Measurements from ENCODE around the gene DBF4.
"Not testable (repeated sequence)": the region's sequence is repeated elsewhere in the genome, so short reads cannot be mapped to it uniquely, and the experiment has no call there.

Gene DBF4

GRCh38 chr7:87934699-87935383 is 58.5 kb downstream of the DBF4 start:
- H3K36me3 ChIP-seq (replicated peaks; ENCODE audit: low read depth, low read length), result peaks cover 3% of the 10 kb centered on the region
- peaks cover 6% of the 10 kb centered on the region; the same call in 1 of the 2 replicates for H3K79me2 ChIP-seq (ENCODE audit: low read length)
- peak overlapping the region; percentile 99 for H2AFZ ChIP-seq (ENCODE audit: low read depth, low read length)
- H3K4me2 ChIP-seq (ENCODE audit: low read length), result peak overlapping the region; percentile 88
- H3K9ac ChIP-seq (ENCODE audit: low read length), result peak overlapping the region; percentile 86
- no peaks in the 10 kb centered on the region for H4K20me1 ChIP-seq (ENCODE audit: insufficient read depth, low read length)
- TF ChIP-seq CTCF (IDR thresholded peaks at IDR 0.05; ENCODE audit: low read depth, low read length) (no peak), EZH2phosphoT487 (IDR thresholded peaks at IDR 0.05; ENCODE audit: low read depth) (no peak)
- no peaks in the 10 kb centered on the region for H3K27me3 ChIP-seq (ENCODE audit: low read depth, low read length)
- peak overlapping the region; percentile 82 for H3K4me3 ChIP-seq (ENCODE audit: low read length)
- peaks cover 5% of the 10 kb centered on the region; the same call in 1 of the 2 replicates for H3K4me1 ChIP-seq (ENCODE audit: low read length)
- H3K27ac ChIP-seq (ENCODE audit: low read length), result peak overlapping the region; percentile 36; the same call in 1 of the 2 replicates
- no peaks in the 10 kb centered on the region for H3K9me3 ChIP-seq (ENCODE audit: insufficient read depth, low read length)

- TF ChIP-seq EZH2phosphoT487 (IDR thresholded peaks at IDR 0.05; ENCODE audit: low read depth), result no peak
- TF ChIP-seq CTCF (IDR thresholded peaks at IDR 0.05; ENCODE audit: low read depth, low read length), result no peak
- H3K4me1 ChIP-seq (ENCODE audit: low read length), result peaks cover 5% of the 10 kb centered on the region; the same call in 1 of the 2 replicates
- H4K20me1 ChIP-seq (ENCODE audit: insufficient read depth, low read length), result no peaks in the 10 kb centered on the region
- no peaks in the 10 kb centered on the region for H3K9me3 ChIP-seq (ENCODE audit: insufficient read depth, low read length)
- no peak overlapping the region for H3K9ac ChIP-seq (ENCODE audit: low read length)
- no peaks in the 10 kb centered on the region for H3K27me3 ChIP-seq (ENCODE audit: low read depth, low read length)
- no peak overlapping the region for H3K27ac ChIP-seq (ENCODE audit: low read length)
- H2AFZ ChIP-seq (ENCODE audit: low read depth, low read length), result no peak overlapping the region
- H3K36me3 ChIP-seq (replicated peaks; ENCODE audit: low read depth, low read length), result peaks cover 3% of the 10 kb centered on the region
- peaks cover 6% of the 10 kb centered on the region; the same call in 1 of the 2 replicates for H3K79me2 ChIP-seq (ENCODE audit: low read length)
- H3K4me2 ChIP-seq (ENCODE audit: low read length), result peak overlapping the region; percentile 88; the same call in 1 of the 2 replicates
- no peak overlapping the region for H3K4me3 ChIP-seq (ENCODE audit: low read length)
These were observed 59.1 kb downstream of the DBF4 start for GRCh38 chr7:87935384-87935706.

- H3K36me3 ChIP-seq (replicated peaks; ENCODE audit: low read depth, low read length), result peaks cover 3% of the 10 kb centered on the region
- H3K27ac ChIP-seq (ENCODE audit: low read length), result no peak overlapping the region
- no peak overlapping the region for H3K4me3 ChIP-seq (ENCODE audit: low read length)
- no peaks in the 10 kb centered on the region for H3K9me3 ChIP-seq (ENCODE audit: insufficient read depth, low read length)
- no peak overlapping the region for H3K4me2 ChIP-seq (ENCODE audit: low read length)
- no peaks in the 10 kb centered on the region for H3K27me3 ChIP-seq (ENCODE audit: low read depth, low read length)
- H2AFZ ChIP-seq (ENCODE audit: low read depth, low read length), result no peak overlapping the region
- no peak overlapping the region for H3K9ac ChIP-seq (ENCODE audit: low read length)
- H3K79me2 ChIP-seq (ENCODE audit: low read length), result no peaks in the 10 kb centered on the region
- TF ChIP-seq CTCF (IDR thresholded peaks at IDR 0.05; ENCODE audit: low read depth, low read length) (no peak), EZH2phosphoT487 (IDR thresholded peaks at IDR 0.05; ENCODE audit: low read depth) (no peak)
- H3K4me1 ChIP-seq (ENCODE audit: low read length), result no peaks in the 10 kb centered on the region
- no peaks in the 10 kb centered on the region for H4K20me1 ChIP-seq (ENCODE audit: insufficient read depth, low read length)
These were observed 64.8 kb downstream of the DBF4 start for GRCh38 chr7:87941138-87941537.

GRCh38 chr7:87944547-87944946 is 68.3 kb downstream of the DBF4 start:
- Histone ChIP-seq H3K4me2 (ENCODE audit: low read length) (no peak overlapping the region), H3K4me3 (ENCODE audit: low read length) (no peak overlapping the region), H3K9me3 (ENCODE audit: insufficient read depth, low read length) (no peaks in the 10 kb centered on the region), H3K4me1 (ENCODE audit: low read length) (no peaks in the 10 kb centered on the region), H2AFZ (ENCODE audit: low read depth, low read length) (no peak overlapping the region), H4K20me1 (ENCODE audit: insufficient read depth, low read length) (no peaks in the 10 kb centered on the region), H3K79me2 (ENCODE audit: low read length) (no peaks in the 10 kb centered on the region), H3K9ac (ENCODE audit: low read length) (no peak overlapping the region), H3K36me3 (replicated peaks; ENCODE audit: low read depth, low read length) (no peaks in the 10 kb centered on the region), H3K27ac (ENCODE audit: low read length) (no peak overlapping the region), H3K27me3 (ENCODE audit: low read depth, low read length) (no peaks in the 10 kb centered on the region)
- no peak for TF ChIP-seq CTCF (IDR thresholded peaks at IDR 0.05; ENCODE audit: low read depth, low read length)
- no peak for TF ChIP-seq EZH2phosphoT487 (IDR thresholded peaks at IDR 0.05; ENCODE audit: low read depth)

- H2AFZ ChIP-seq (ENCODE audit: low read depth, low read length); H3K4me2 ChIP-seq (ENCODE audit: low read length); H4K20me1 ChIP-seq (ENCODE audit: insufficient read depth, low read length); H3K27ac ChIP-seq (ENCODE audit: low read length); H3K4me1 ChIP-seq (ENCODE audit: low read length); H3K4me3 ChIP-seq (ENCODE audit: low read length); H3K79me2 ChIP-seq (ENCODE audit: low read length); H3K27me3 ChIP-seq (ENCODE audit: low read depth, low read length); H3K36me3 ChIP-seq (replicated peaks; ENCODE audit: low read depth, low read length); H3K9ac ChIP-seq (ENCODE audit: low read length); H3K9me3 ChIP-seq (ENCODE audit: insufficient read depth, low read length): not testable (repeated sequence)
These were observed 69.6 kb downstream of the DBF4 start for GRCh38 chr7:87945926-87946325.

All from OCI-LY3 (cell line).